Measurements from ENCODE around the gene SBF2. TPM values are rescaled to one million over a fixed set of nuclear protein-coding genes. Genes with fewer than 3 reads are reported as not detected.

The SBF2 gene
- total RNA-seq, 3 donors from 2014 or later = 74.8 to 91.9 (median 88.2) TPM

DNA sequence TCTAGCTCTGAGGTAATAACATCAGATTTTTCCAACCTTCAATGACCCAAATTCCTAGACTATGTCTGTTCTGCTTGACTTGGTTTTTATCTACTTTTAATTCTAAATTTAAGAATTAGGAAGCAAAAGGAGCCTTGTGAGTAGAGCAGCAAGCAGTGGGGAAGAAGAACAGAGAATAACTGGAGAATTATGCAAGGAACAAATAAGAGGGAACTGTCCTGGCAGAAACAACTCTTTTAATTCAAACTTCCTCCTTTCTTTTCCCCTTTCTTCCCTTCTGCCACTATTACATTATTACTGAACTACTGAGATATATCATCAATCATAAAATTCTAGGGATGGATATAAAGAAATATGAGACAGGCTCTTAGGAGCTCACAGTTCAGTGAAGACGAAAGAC is 276.1 kb downstream of the SBF2 start:
- no peaks in the 10 kb centered on the region for H3K27me3 ChIP-seq
- TF ChIP-seq, protein P1, sequence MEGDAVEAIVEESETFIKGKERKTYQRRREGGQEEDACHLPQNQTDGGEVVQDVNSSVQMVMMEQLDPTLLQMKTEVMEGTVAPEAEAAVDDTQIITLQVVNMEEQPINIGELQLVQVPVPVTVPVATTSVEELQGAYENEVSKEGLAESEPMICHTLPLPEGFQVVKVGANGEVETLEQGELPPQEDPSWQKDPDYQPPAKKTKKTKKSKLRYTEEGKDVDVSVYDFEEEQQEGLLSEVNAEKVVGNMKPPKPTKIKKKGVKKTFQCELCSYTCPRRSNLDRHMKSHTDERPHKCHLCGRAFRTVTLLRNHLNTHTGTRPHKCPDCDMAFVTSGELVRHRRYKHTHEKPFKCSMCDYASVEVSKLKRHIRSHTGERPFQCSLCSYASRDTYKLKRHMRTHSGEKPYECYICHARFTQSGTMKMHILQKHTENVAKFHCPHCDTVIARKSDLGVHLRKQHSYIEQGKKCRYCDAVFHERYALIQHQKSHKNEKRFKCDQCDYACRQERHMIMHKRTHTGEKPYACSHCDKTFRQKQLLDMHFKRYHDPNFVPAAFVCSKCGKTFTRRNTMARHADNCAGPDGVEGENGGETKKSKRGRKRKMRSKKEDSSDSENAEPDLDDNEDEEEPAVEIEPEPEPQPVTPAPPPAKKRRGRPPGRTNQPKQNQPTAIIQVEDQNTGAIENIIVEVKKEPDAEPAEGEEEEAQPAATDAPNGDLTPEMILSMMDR (IDR thresholded peaks at IDR 0.05) = no peak
- no peak for TF ChIP-seq POLR2A (IDR thresholded peaks at IDR 0.05)
- TF ChIP-seq POLR2AphosphoS5 (IDR thresholded peaks at IDR 0.05) = no peak
- H3K27ac ChIP-seq = no peak overlapping the region
- no peak overlapping the region for H3K4me3 ChIP-seq
- no peaks in the 10 kb centered on the region for H3K36me3 ChIP-seq
- no peak for DNase-seq (ENCODE audit: low spot score in 2 of 2)
- H3K9me3 ChIP-seq = no peaks in the 10 kb centered on the region
- intact Hi-C loops (cut with DNase I; ENCODE audit: low total_unique reads) = no loop called here
- H3K4me1 ChIP-seq = no peaks in the 10 kb centered on the region

- intact Hi-C loops (cut with DNase I; ENCODE audit: low total_unique reads) = no loop called here
- Histone ChIP-seq H3K4me3 (no peak overlapping the region), H3K27ac (no peak overlapping the region), H3K9me3 (no peaks in the 10 kb centered on the region), H3K36me3 (no peaks in the 10 kb centered on the region), H3K4me1 (no peaks in the 10 kb centered on the region), H3K27me3 (no peaks in the 10 kb centered on the region)
- no peak for DNase-seq (ENCODE audit: low spot score in 2 of 2)
- TF ChIP-seq, protein P1 (IDR thresholded peaks at IDR 0.05) = no peak
- no peak for TF ChIP-seq POLR2AphosphoS5 (IDR thresholded peaks at IDR 0.05)
- TF ChIP-seq POLR2A (IDR thresholded peaks at IDR 0.05) = no peak
Measured at GRCh38 chr11:10017050-10017449, 277.0 kb downstream of the SBF2 start.

- H3K36me3 ChIP-seq = no peaks in the 10 kb centered on the region
- no peaks in the 10 kb centered on the region for H3K27me3 ChIP-seq
- intact Hi-C loops (cut with DNase I; ENCODE audit: low total_unique reads) = no loop called here
- H3K4me3 ChIP-seq = no peak overlapping the region
- H3K27ac ChIP-seq = no peak overlapping the region
- TF ChIP-seq POLR2A (IDR thresholded peaks at IDR 0.05) = no peak
- no peak for TF ChIP-seq POLR2AphosphoS5 (IDR thresholded peaks at IDR 0.05)
- TF ChIP-seq, protein P1 (IDR thresholded peaks at IDR 0.05) = no peak
- DNase-seq (ENCODE audit: low spot score in 2 of 2) = no peak
- H3K4me1 ChIP-seq = no peaks in the 10 kb centered on the region
- H3K9me3 ChIP-seq = peaks cover 0 to 6% of the 10 kb centered on the region in 2 donors
Measured at GRCh38 chr11:10012068-10012467, 282.0 kb downstream of the SBF2 start.

DNA sequence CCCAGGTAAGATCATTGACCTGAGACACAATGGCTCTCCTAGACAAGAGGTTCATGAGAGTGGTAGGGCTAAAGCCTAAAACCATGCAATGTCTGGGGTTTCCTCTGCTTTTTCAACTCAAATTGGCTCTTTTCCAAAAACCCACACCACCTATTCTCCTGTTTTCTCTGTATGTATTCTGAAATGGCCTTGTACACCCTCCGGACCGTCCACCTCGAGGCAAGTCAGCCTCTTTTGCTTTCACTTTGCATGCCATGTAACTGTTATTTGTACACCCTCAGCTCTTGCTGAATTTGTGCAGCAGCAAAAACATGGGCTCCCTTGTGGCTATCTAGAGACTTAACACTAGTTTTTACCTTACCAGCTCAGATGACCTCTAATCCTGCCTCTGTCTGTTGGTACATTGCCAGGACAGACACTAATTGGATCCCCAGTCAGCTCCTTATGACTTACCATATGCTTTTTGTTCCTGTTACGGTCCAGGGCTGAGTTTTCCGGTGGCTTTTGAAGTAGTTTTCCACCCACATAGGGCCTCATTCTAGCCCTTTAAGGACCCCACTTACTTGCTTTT is 288.0 kb downstream of the SBF2 start:
- Histone ChIP-seq H3K4me1 (no peaks in the 10 kb centered on the region), H3K27me3 (no peaks in the 10 kb centered on the region), H3K27ac (no peak overlapping the region), H3K36me3 (no peaks in the 10 kb centered on the region), H3K4me3 (no peak overlapping the region), H3K9me3 (peaks cover 0 to 7% of the 10 kb centered on the region in 2 donors)
- TF ChIP-seq, protein P1 (IDR thresholded peaks at IDR 0.05) = no peak
- TF ChIP-seq POLR2A (IDR thresholded peaks at IDR 0.05) (no peak), POLR2AphosphoS5 (IDR thresholded peaks at IDR 0.05) (no peak)
- intact Hi-C loops (cut with DNase I; ENCODE audit: low total_unique reads) = no loop called here
- no peak for DNase-seq (ENCODE audit: low spot score in 2 of 2)

GRCh38 chr11:10004526-10005113 is 289.4 kb downstream of the SBF2 start:
- intact Hi-C loops (cut with DNase I; ENCODE audit: low total_unique reads) = no loop called here
- Histone ChIP-seq H3K4me1 (no peaks in the 10 kb centered on the region), H3K27me3 (no peaks in the 10 kb centered on the region), H3K9me3 (peaks cover 0 to 7% of the 10 kb centered on the region in 2 donors), H3K27ac (no peak overlapping the region), H3K36me3 (no peaks in the 10 kb centered on the region), H3K4me3 (no peak overlapping the region)
- DNase-seq (ENCODE audit: low spot score in 2 of 2) = no peak
- TF ChIP-seq, protein P1 (IDR thresholded peaks at IDR 0.05) = no peak
- TF ChIP-seq POLR2AphosphoS5 (IDR thresholded peaks at IDR 0.05) = no peak
- TF ChIP-seq POLR2A (IDR thresholded peaks at IDR 0.05) = no peak
